Neural cell (in vitro differentiated cells): Measurements from ENCODE around the gene ATP5F1E.

ENCODE experiments used
- EP300 ChIP-seq: fragments of 450-650 bp; conservative IDR thresholded peaks from 2 replicates; pipeline ENCODE4 v1.6.1; 2014; ENCODE audit warnings: antibody characterized with exemption, mild to moderate bottlenecking, moderate library complexity; ENCODE audit not compliant: poor library complexity, severe bottlenecking
- MXI1 ChIP-seq: fragments of 450-650 bp; conservative IDR thresholded peaks from 2 replicates; pipeline ENCODE4 v1.6.1; 2014; ENCODE audit warnings: antibody characterized with exemption, mild to moderate bottlenecking; ENCODE audit not compliant: poor library complexity, severe bottlenecking
- POLR2AphosphoS5 ChIP-seq: IDR thresholded peaks from 2 replicates; pipeline ENCODE4 v1.6.1; 2012
- SMC3 ChIP-seq: fragments of 450-650 bp; conservative IDR thresholded peaks from 2 replicates; pipeline ENCODE4 v1.6.1; 2014; ENCODE audit warnings: antibody characterized with exemption, mild to moderate bottlenecking, moderate library complexity; ENCODE audit not compliant: poor library complexity
- TAF1 ChIP-seq: IDR thresholded peaks from 2 replicates; pipeline ENCODE4 v1.6.1; 2012; ENCODE audit warnings: low read depth
- TF ChIP-seq, protein P1 (sequence below): fragments of 450-650 bp; IDR thresholded peaks from 2 replicates; pipeline ENCODE4 v1.5.1; 2014; ENCODE audit warnings: antibody characterized with exemption, mild to moderate bottlenecking, moderate library complexity; ENCODE audit not compliant: poor library complexity, severe bottlenecking

DNA sequence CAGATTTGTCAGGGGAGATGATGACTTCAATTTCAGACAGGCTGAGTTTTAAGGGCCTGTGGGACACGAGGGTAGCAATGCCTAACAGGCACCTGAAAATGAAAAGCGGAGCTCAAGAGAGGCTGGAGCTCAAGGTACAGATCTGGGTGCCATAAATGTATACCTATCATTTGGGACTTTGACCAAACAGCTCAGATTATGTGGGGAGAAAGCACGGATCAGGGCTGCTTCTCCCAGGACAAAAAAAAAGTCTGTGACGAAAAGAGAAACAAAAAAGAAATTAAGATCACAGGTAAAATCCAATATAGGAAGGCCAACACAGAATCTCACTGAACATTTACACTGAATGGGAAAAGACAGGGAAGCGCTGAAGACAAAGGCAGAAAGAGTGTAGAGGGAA lies 8.5 kb upstream of the ATP5F1E start:
- TF ChIP-seq MXI1 (no peak), POLR2AphosphoS5 (no peak), TAF1 (no peak), EP300 (no peak), SMC3 (no peak)
- TF ChIP-seq, protein P1, sequence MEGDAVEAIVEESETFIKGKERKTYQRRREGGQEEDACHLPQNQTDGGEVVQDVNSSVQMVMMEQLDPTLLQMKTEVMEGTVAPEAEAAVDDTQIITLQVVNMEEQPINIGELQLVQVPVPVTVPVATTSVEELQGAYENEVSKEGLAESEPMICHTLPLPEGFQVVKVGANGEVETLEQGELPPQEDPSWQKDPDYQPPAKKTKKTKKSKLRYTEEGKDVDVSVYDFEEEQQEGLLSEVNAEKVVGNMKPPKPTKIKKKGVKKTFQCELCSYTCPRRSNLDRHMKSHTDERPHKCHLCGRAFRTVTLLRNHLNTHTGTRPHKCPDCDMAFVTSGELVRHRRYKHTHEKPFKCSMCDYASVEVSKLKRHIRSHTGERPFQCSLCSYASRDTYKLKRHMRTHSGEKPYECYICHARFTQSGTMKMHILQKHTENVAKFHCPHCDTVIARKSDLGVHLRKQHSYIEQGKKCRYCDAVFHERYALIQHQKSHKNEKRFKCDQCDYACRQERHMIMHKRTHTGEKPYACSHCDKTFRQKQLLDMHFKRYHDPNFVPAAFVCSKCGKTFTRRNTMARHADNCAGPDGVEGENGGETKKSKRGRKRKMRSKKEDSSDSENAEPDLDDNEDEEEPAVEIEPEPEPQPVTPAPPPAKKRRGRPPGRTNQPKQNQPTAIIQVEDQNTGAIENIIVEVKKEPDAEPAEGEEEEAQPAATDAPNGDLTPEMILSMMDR: no peak
